GM19397 (cell line): ENCODE measurements around the gene TMED8.
A peak's percentile ranks its signal among the peaks of the same experiment; 100 is the strongest.
"Not testable (repeated sequence)": the region's sequence is repeated elsewhere in the genome, so short reads cannot be mapped to it uniquely, and the experiment has no call there.

Experiments
- ATAC-seq: cut with Tn5 transposase; IDR thresholded peaks from one replicate; pipeline ENCODE4 v1.9.1; 2021; ENCODE audit warnings: mild to moderate bottlenecking, moderate library complexity; ENCODE audit not compliant: unreplicated experiment

TMED8 gene

GRCh38 chr14:77376771-77377501 is at the start of gene TMED8, which contains the start of gene SAMD15:
Gene TMED8, minus strand, starts transcription at chr14:77377094. Its CDS starts 41 bp downstream, at chr14:77377053.
Gene SAMD15, plus strand, starts transcription at chr14:77377379. Its CDS starts 40 bp downstream, at chr14:77377419.
- peak; percentile 89 for ATAC-seq

- no peak for ATAC-seq
Measured at GRCh38 chr14:77426396-77426795, 49.5 kb upstream of the TMED8 start.

DNA sequence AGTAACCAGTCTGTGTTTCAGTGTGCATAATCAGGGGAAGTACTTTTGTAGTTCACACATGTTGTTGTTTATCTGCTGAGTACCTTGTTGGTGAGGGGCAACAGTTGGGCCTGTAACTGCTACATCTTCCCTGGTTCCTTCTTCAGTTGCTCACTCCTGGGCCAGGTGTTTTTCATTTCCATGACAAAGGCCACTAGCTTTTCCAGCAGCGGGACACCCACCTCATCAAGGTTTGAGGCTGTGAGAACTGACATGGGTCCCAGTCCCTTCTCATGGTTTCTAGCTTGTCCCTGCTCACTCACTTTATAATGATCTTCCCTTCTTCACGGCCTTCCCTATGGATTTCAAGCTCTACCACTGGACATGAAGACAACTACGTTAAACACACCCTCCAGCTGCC is 48.0 kb upstream of the TMED8 start:
- ATAC-seq, result no peak

GRCh38 chr14:77423423-77423822 is 46.5 kb upstream of the TMED8 start, which contains the start of gene NOXRED1:
Gene NOXRED1, minus strand, starts transcription at chr14:77423523. Its CDS starts 634 bp downstream, at chr14:77422889.
- no peak for ATAC-seq

DNA sequence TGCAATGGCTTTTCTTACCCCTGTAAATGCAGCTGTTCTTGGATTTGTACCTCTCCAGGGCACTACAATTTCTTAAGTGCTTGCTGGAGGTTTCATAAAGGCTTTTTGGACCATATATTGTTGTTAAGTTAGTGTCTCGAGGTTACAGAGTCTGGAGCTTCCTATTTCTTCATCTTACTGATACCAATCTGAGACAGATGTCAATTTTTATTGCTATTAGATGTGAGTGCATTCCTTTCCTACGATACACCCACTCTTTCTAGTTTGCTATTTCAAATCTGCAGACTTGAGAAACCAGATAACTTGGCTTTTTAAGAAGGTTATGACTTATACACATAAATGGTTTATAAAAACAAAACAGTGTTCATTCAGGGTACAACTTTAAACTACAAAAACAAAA is 44.3 kb upstream of the TMED8 start:
- ATAC-seq, result no peak

GRCh38 chr14:77416836-77417235 is 39.9 kb upstream of the TMED8 start:
- ATAC-seq, result no peak

DNA sequence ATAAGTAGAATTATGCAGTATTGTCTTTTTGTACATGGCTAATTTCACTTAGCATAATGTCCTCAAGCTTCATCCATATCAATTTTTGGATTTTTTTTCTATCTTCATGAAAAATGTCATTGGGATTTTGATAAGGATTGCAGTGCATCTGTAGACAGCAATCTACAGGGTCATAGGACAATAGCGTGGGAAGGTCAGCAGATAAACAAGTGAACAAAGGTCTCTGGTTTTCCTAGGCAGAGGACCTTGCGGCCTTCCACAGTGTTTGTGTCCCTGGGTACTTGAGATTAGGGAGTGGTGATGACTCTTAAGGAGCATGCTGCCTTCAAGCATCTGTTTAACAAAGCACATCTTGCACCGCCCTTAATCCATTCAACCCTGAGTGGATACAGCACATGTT is 39.2 kb upstream of the TMED8 start:
- ATAC-seq, result not testable (repeated sequence)

DNA sequence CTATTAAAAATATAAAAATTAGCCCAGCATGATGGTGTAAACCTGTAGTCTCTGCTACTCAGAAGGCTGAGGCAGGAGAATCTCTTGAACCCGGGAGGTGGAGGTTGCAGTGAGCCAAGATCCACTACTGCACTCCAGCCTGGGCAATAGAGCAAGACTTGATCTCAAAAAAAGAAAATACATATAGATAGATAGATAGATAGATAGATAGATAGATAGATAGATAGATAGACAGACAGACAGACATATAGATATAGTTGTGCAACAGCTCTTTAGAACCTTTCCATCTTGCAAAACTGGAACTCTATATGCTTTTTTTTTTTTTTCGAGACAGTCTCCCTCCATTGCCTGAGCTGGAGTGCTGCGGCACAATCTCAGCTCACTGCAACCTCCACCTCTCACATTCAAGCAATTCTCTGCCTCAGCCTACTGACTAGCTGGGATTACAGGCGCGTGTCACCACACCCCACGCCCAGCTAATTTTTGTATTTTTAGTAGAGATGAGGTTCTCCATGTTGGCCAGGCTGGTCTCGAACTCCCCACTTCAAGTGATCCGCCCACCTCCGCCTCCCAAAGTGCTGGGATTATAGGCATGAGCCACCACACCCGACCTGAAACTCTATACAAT is 38.6 kb upstream of the TMED8 start:
- not testable (repeated sequence) for ATAC-seq

GRCh38 chr14:77409131-77409533 is 32.2 kb upstream of the TMED8 start:
- ATAC-seq, result no peak

DNA sequence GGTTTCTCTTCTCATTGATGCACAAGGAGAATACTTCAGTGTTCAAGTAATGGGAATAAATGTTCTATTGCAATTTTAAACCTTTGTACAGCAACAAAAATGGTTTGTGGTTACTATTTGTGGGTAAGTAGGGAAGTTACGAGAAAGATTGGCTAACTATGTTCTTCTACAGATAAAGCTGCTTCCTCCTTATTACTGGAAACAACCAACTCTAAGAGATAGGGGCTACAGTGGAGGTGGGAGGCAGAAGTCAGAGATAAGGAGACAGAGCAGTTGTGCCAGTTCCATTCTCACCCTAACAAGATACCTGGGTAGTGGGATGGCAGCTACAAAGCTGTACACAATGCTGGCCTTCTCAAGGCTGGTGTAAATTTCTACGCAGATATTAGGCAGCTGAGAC is 30.3 kb upstream of the TMED8 start:
- no peak for ATAC-seq

GRCh38 chr14:77406718-77407117 is 29.8 kb upstream of the TMED8 start:
- no peak for ATAC-seq

GRCh38 chr14:77406086-77406485 is 29.2 kb upstream of the TMED8 start:
- ATAC-seq, result no peak

GRCh38 chr14:77403768-77404167 is 26.9 kb upstream of the TMED8 start:
- no peak for ATAC-seq

GRCh38 chr14:77400216-77400615 is 23.3 kb upstream of the TMED8 start:
- no peak for ATAC-seq

- no peak for ATAC-seq
Measured at GRCh38 chr14:77390188-77390587, 13.3 kb upstream of the TMED8 start.

GRCh38 chr14:77378701-77379100 is 1.8 kb upstream of the TMED8 start:
- no peak for ATAC-seq

DNA sequence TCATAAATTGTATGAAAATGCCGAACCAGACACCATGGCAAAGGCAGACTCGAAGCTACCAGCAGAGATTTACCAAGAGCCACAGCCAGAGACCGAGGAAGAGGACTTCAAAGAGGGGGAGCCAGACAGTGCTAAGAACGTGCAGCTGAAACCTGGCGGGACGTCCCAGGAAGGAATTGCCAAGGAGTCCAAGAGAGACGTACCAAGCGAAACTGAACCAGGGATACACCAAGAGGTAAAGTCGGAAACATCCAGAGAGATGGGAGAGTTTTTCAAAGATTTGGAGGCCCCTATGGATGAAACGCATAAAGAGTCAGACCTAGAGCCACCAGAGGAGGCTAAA is 579 bp upstream of the TMED8 start:
- no peak for ATAC-seq

- ATAC-seq, result peak; percentile 11
Measured at GRCh38 chr14:77375973-77376770, 722 bp downstream of the TMED8 start.

DNA sequence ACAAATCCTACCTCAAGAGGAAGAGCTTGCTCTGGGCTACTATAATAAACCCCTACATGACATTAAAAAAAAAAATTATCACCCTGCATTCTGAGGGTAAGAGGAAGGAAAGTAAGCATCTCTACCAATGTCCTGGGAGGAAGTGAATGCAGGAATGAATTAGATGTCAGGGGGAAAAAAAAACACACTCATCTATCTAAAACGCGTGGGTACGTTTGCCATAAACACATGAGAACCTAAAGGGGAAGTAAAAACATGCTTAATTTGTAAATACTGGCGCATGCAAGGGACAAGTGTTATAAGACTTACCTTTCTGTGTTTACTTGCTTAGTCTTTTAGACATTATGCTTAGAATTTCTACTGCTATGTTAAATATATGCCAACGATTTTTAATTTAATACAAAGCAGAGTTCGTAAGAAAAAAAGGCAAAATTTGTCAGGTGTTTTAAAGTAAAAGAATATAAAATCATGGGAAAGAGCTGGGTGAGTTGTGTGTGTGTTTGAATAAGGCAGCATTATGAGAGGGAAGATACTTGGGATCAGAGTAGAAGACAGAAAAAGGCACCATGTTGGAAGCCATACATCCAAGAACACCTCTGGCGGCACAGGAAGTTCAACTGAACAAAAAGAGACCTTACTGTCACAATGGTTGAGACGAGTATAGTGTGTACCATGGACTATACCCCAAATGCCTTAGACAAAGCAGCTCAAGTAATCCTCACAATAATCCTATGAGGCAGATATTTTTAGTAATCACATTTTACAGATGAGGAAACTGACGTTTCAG is 1.5 kb downstream of the TMED8 start:
- no peak for ATAC-seq

- ATAC-seq, result peak; percentile 35
Measured at GRCh38 chr14:77372304-77372841, 4.5 kb downstream of the TMED8 start.

DNA sequence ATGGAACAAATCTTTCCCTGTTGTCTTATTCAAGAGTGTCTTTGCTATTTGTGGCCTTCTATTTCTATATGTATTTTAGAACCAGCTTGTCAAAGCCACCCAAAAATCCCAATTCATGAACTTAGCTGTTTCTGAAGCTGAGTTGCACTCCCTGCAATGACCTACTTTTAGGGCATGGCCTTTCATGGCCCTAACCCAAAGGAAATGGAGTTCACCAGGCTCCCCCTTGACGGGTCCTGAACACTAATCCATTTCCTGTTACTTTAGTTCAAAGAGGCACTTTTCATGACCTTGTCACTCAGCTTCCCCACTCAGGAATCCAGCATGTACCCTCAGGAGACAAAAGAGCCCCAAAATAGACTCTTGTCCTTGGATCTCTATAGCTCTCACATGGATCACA is 7.6 kb downstream of the TMED8 start:
- ATAC-seq, result no peak
